T47D (cell line): ENCODE measurements around the gene PTPN4.

Experiments used
- DNase-seq, 2 experiments: peaks; one replicate each; pipeline versions ENCODE4 v3.0.0 to v3.0.0-alpha.2; 2011 to 2012; ENCODE audit warnings: low read depth in 1 of 2, low spot score in 1 of 2
- JUND ChIP-seq: IDR thresholded peaks from 2 replicates; pipeline ENCODE4 v1.6.1; 2012; ENCODE audit warnings: low read depth
- in situ Hi-C: cut with HindIII; loops from 2 replicates; pipeline ENCODE4 v1.10.0; 2016; ENCODE audit warnings: low sequenced_read_pairs, low pct_unique_long_range_greater_than_20kb

The PTPN4 gene

GRCh38 chr2:119862127-119862889, 102.6 kb downstream of the PTPN4 start:
- no peak for TF ChIP-seq JUND
- no peak for DNase-seq
- in situ Hi-C loops = no loop called here

- in situ Hi-C loops = no loop called here
- TF ChIP-seq JUND = no peak
- no peak for DNase-seq
Measured at GRCh38 chr2:119864318-119864717, 104.6 kb downstream of the PTPN4 start.

- in situ Hi-C loops = no loop called here
- DNase-seq = no peak
Measured at GRCh38 chr2:119871725-119872124, 112.0 kb downstream of the PTPN4 start.

GRCh38 chr2:119873350-119874315, 113.9 kb downstream of the PTPN4 start:
- TF ChIP-seq JUND = no peak
- DNase-seq = no peak
- in situ Hi-C loops = no loop called here

More at GRCh38 chr2:119871725-119872124, 112.0 kb downstream of the PTPN4 start:
- no peak for TF ChIP-seq JUND

- in situ Hi-C loops = no loop called here
Measured at GRCh38 chr2:119879502-119879901, 119.8 kb downstream of the PTPN4 start.

GRCh38 chr2:119888680-119889079, 129.0 kb downstream of the PTPN4 start:
- in situ Hi-C loops = no loop called here
- no peak for TF ChIP-seq JUND
- no peak for DNase-seq

More at GRCh38 chr2:119879502-119879901, 119.8 kb downstream of the PTPN4 start:
- no peak for DNase-seq
- no peak for TF ChIP-seq JUND

- TF ChIP-seq JUND = no peak
- in situ Hi-C loops = no loop called here
- DNase-seq = no peak
Measured at GRCh38 chr2:119897736-119898395, 138.1 kb downstream of the PTPN4 start.

- no peak for TF ChIP-seq JUND
- DNase-seq = no peak
- in situ Hi-C loops = no loop called here
Measured at GRCh38 chr2:119901013-119901412, 141.3 kb downstream of the PTPN4 start.

- DNase-seq = no peak
- no peak for TF ChIP-seq JUND
- in situ Hi-C loops = no loop called here
Measured at GRCh38 chr2:119910566-119910965, 150.8 kb downstream of the PTPN4 start.

- no peak for TF ChIP-seq JUND
- in situ Hi-C loops = no loop called here
- DNase-seq = no peak
Measured at GRCh38 chr2:119914266-119914665, 154.5 kb downstream of the PTPN4 start.

- no peak for DNase-seq
- in situ Hi-C loops = no loop called here
Measured at GRCh38 chr2:119921825-119922224, 162.1 kb downstream of the PTPN4 start.

GRCh38 chr2:119922699-119923098, 163.0 kb downstream of the PTPN4 start:
- in situ Hi-C loops = no loop called here
- TF ChIP-seq JUND = no peak
- DNase-seq = no peak

More at GRCh38 chr2:119921825-119922224, 162.1 kb downstream of the PTPN4 start:
- TF ChIP-seq JUND = no peak
